HepG2 (cell line): ENCODE results near the gene NFATC4. TPM values are rescaled to one million over a fixed set of nuclear protein-coding genes. Genes with fewer than 3 reads are reported as not detected.
A peak's percentile ranks its signal among the peaks of the same experiment; 100 is the strongest.

Source experiments
- CENPX ChIP-seq: sonication (generic); formaldehyde crosslinking; IDR thresholded peaks from 2 replicates; pipeline ENCODE4 v1.9.0; 2021; ENCODE audit warnings: mild to moderate bottlenecking, missing genetic modification reagents, moderate library complexity
- CERS6 ChIP-seq: sonication (generic); formaldehyde crosslinking; IDR thresholded peaks from 2 replicates; pipeline ENCODE4 v1.5.0; 2020; ENCODE audit warnings: missing genetic modification reagents
- ETV5 ChIP-seq: IDR thresholded peaks from 2 replicates; pipeline ENCODE4 v1.6.1; 2018; ENCODE audit warnings: missing biosample characterization, missing genetic modification reagents, inconsistent platforms, borderline replicate concordance
- FOXK1 ChIP-seq: sonication (generic); formaldehyde crosslinking; IDR thresholded peaks from 2 replicates; pipeline ENCODE4 v1.4.0; 2020; ENCODE audit warnings: low read depth, missing genetic modification reagents, borderline replicate concordance
- HNRNPH1 ChIP-seq: fragments of 200-400 bp; formaldehyde crosslinking; optimal IDR thresholded peaks from 2 replicates; pipeline ENCODE3; 2017; ENCODE audit warnings: mild to moderate bottlenecking, low read depth, low read length
- HNRNPLL ChIP-seq: fragments of 200-400 bp; formaldehyde crosslinking; IDR thresholded peaks from 2 replicates; pipeline ENCODE4 v1.6.1; 2017; ENCODE audit warnings: mild to moderate bottlenecking, low read depth, low read length; ENCODE audit not compliant: poor library complexity, severe bottlenecking
- LRRFIP1 ChIP-seq: sonication (generic); formaldehyde crosslinking; conservative IDR thresholded peaks from 2 replicates; pipeline ENCODE4 v1.4.0; 2020; ENCODE audit warnings: missing genetic modification reagents
- NBN ChIP-seq: fragments of 450-650 bp; conservative IDR thresholded peaks from 2 replicates; pipeline ENCODE4 v1.6.1; 2017
- NR0B2 ChIP-seq: sonication (generic); formaldehyde crosslinking; IDR thresholded peaks from 2 replicates; pipeline ENCODE4 v1.4.0; 2020; ENCODE audit warnings: mild to moderate bottlenecking, missing genetic modification reagents
- NR2C2 ChIP-seq: sonication (generic); formaldehyde crosslinking; IDR thresholded peaks from 2 replicates; pipeline ENCODE4 v1.4.0; 2020; ENCODE audit warnings: missing genetic modification reagents, mild to moderate bottlenecking, moderate library complexity, borderline replicate concordance
- PHF5A ChIP-seq: IDR thresholded peaks from one replicate; pipeline ENCODE4 v1.6.1; 2018; ENCODE audit warnings: low read depth, missing genetic modification reagents; ENCODE audit not compliant: unreplicated experiment
- PHF8 ChIP-seq: sonication (generic); formaldehyde crosslinking; IDR thresholded peaks from 2 replicates; pipeline ENCODE4 v1.5.0; 2020; ENCODE audit warnings: missing genetic modification reagents
- RCOR2 ChIP-seq: IDR thresholded peaks from 2 replicates; pipeline ENCODE4 v1.6.1; 2016; ENCODE audit warnings: missing biosample characterization, missing genetic modification reagents
- SOX5 ChIP-seq: IDR thresholded peaks from 2 replicates; pipeline ENCODE4 v1.6.1; 2016; ENCODE audit warnings: borderline replicate concordance
- TERF1 ChIP-seq: sonication (generic); formaldehyde crosslinking; IDR thresholded peaks from 2 replicates; pipeline ENCODE4 v1.8.0; 2022; ENCODE audit warnings: mild to moderate bottlenecking, missing genetic modification reagents, moderate library complexity
- THAP8 ChIP-seq: sonication (generic); formaldehyde crosslinking; IDR thresholded peaks from 2 replicates; pipeline ENCODE4 v1.5.1; 2020; ENCODE audit warnings: missing genetic modification reagents, mild to moderate bottlenecking, borderline replicate concordance
- TOE1 ChIP-seq: sonication (generic); formaldehyde crosslinking; IDR thresholded peaks from 2 replicates; pipeline ENCODE4 v1.4.0; 2020; ENCODE audit warnings: mild to moderate bottlenecking, missing genetic modification reagents
- ZKSCAN1 ChIP-seq: fragments of 150-350 bp; IDR thresholded peaks from 2 replicates; pipeline ENCODE4 v1.6.1; 2014; ENCODE audit warnings: low read length
- ZNF33A ChIP-seq: sonication (generic); formaldehyde crosslinking; IDR thresholded peaks from 2 replicates; pipeline ENCODE4 v1.5.1; 2020; ENCODE audit warnings: missing genetic modification reagents, mild to moderate bottlenecking, moderate library complexity, borderline replicate concordance
- ZNF503 ChIP-seq: sonication (generic); formaldehyde crosslinking; IDR thresholded peaks from 2 replicates; pipeline ENCODE4 v1.4.0; 2020; ENCODE audit warnings: missing genetic modification reagents
- ZNF547 ChIP-seq: sonication (generic); formaldehyde crosslinking; IDR thresholded peaks from 2 replicates; pipeline ENCODE4 v1.5.1; 2020; ENCODE audit warnings: mild to moderate bottlenecking, missing genetic modification reagents
- ZNF850 ChIP-seq: sonication (generic); formaldehyde crosslinking; conservative IDR thresholded peaks from 2 replicates; pipeline ENCODE4 v1.9.0; 2021; ENCODE audit warnings: mild to moderate bottlenecking, missing genetic modification reagents
- polyA plus RNA-seq, 8 experiments: library from polyadenylated mRNA; depleted of rRNA in 3 of 8; stranded (reverse) in 7 of 8; unstranded in 1 of 8; fragments of >200 nt; fragmentation: Illumina TruSeq in 4 of 8; extraction: Trizol in 4 of 8; gene quantifications; 2 replicates each; pipeline versions ENCODE4 v1.2.1 to v1.2.3, GENCODE V29; 2011 to 2016; ENCODE audit warnings: low read depth in 4 of 8, missing spikeins in 1 of 8, mixed read lengths in 1 of 8; ENCODE audit not compliant: insufficient read depth in 1 of 8
- total RNA-seq, 5 experiments: library from RNA; depleted of rRNA; stranded (reverse); fragments of >200 nt; fragmentation: Illumina TruSeq; extraction: Trizol; gene quantifications; 2 replicates each; pipeline ENCODE4 v1.2.3, GENCODE V29; 2016; ENCODE audit warnings: low read depth in 1 of 5

Gene NFATC4
- total and polyA plus RNA-seq, 2 of the 13 experiments (the other 11 are each of a cell fraction or from before 2014, with no cell fraction given) = 0.04 to 0.15 TPM

- TF ChIP-seq TERF1 (no peak), THAP8 (CRISPR knock-in tag) (no peak), TOE1 (CRISPR knock-in tag) (no peak), SOX5 (CRISPR knock-in tag) (no peak), FOXK1 (peak; percentile 41; the same call in 1 of the 2 replicates), CERS6 (CRISPR knock-in tag) (no peak), NR0B2 (CRISPR knock-in tag) (0 out of 2 replicates have a peak, but pooled peaks have one; percentile 30), PHF8 (peak; percentile 60), PHF5A (CRISPR knock-in tag) (peak; percentile 75), HNRNPH1 (no peak), ZNF33A (CRISPR knock-in tag) (no peak), RCOR2 (no peak), ZNF503 (CRISPR knock-in tag) (no peak), HNRNPLL (peak; percentile 17), ZNF547 (CRISPR knock-in tag) (peak; percentile 79), CENPX (CRISPR knock-in tag) (no peak), ETV5 (no peak; the same call in 1 of the 2 replicates), NBN (no peak), ZKSCAN1 (no peak), ZNF850 (CRISPR knock-in tag) (no peak), LRRFIP1 (CRISPR knock-in tag) (0 out of 2 replicates have a peak, but pooled peaks have one; percentile 7), NR2C2 (CRISPR knock-in tag) (no peak; the same call in 1 of the 2 replicates)
Measured at GRCh38 chr14:24366721-24367513, 1.1 kb upstream of the NFATC4 start (continued).
